Mammary epithelial cell (primary cell): Measurements from ENCODE around the gene CA4.

Experiments used
- EZH2 ChIP-seq: IDR thresholded peaks from 2 replicates; pipeline ENCODE4 v1.6.1; 2012; ENCODE audit warnings: low read length, inconsistent platforms, borderline replicate concordance
- TF ChIP-seq, protein P1 (sequence below), 2 donors: IDR thresholded peaks in 1 of 2; conservative IDR thresholded peaks in 1 of 2; 2 replicates each; pipeline ENCODE4 v1.5.1; 2011 to 2012; ENCODE audit warnings: inconsistent platforms in 2 of 2, low read length in 2 of 2, mild to moderate bottlenecking in 2 of 2, control low read depth in 1 of 2, low read depth in 1 of 2; ENCODE audit not compliant: insufficient read depth in 1 of 2; ENCODE audit errors: extremely low read depth in 1 of 2

DNA sequence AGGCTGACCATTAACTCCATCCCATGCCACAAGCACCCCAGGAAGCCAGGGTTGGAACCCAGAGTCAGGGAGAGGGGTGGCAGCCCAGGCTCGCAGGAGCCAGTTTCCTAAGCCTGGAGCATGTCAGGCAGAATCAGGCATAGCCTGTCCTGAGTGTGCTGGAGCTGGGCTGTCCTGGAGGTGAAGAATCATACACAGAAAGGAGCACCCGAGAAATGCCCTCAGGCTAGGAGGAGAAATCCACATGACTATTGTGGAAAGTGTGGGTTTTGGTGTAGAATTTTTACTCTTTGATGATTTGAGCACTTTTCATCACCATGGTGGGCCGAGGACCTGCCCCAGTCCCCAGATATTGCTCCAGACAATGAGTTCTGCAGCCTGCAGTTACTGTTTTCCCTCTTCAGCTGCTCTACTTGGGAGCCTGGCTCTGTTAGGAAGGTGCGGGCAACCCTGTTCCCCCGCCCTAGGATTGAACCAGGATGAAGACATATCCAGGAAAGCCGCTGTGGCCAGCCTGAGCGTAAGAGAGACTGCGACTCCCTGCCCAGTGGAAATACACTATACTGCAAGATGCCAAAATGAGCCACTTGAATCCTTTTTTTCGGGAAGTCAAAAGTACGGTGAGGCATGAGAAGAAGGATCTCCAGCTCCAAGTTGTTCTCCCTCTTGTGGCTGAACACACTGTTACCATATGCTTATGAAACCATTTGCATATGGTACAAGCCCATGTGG lies 42.1 kb upstream of the CA4 start:
- TF ChIP-seq, protein P1, sequence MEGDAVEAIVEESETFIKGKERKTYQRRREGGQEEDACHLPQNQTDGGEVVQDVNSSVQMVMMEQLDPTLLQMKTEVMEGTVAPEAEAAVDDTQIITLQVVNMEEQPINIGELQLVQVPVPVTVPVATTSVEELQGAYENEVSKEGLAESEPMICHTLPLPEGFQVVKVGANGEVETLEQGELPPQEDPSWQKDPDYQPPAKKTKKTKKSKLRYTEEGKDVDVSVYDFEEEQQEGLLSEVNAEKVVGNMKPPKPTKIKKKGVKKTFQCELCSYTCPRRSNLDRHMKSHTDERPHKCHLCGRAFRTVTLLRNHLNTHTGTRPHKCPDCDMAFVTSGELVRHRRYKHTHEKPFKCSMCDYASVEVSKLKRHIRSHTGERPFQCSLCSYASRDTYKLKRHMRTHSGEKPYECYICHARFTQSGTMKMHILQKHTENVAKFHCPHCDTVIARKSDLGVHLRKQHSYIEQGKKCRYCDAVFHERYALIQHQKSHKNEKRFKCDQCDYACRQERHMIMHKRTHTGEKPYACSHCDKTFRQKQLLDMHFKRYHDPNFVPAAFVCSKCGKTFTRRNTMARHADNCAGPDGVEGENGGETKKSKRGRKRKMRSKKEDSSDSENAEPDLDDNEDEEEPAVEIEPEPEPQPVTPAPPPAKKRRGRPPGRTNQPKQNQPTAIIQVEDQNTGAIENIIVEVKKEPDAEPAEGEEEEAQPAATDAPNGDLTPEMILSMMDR (conservative IDR thresholded peaks at IDR 0.05 in 1 of 2, IDR thresholded peaks at IDR 0.05 in 1 of 2; ENCODE audit: extremely low read depth in 1 of 2, insufficient read depth in 1 of 2, low read depth in 1 of 2, low read length in 2 of 2): no peak
- TF ChIP-seq EZH2: no peak
